C4-2B (cell line): ENCODE data around the gene SLC17A4.

Experiments
- CTCF ChIP-seq: fragments of 450-650 bp; conservative IDR thresholded peaks from 2 replicates; pipeline ENCODE4 v1.5.1; 2017; ENCODE audit warnings: mild to moderate bottlenecking
- ZFX ChIP-seq: fragments of 450-650 bp; IDR thresholded peaks from 2 replicates; pipeline ENCODE4 v1.6.1; 2017

DNA sequence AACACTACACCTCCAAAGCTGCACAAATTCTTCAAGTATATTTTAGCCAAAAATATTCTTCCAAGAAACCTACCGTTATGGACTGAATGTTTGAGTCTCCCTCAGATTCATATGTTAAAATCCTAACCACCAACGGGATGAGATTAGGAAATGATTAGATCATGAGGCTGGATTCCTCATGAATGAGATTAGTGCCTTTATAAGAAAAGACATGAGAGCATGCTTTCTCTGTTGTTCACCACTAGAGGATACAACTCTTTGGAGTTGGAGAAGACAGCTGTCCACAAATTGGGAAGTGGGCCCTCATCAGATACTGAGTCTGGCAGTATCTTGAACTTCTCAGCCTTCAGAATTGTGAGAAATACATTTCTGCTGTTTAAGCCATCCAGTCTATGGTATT is 7.1 kb upstream of the SLC17A4 start:
- no peak for TF ChIP-seq CTCF
- no peak for TF ChIP-seq ZFX
